ENCODE measurements around the gene NUP85.

GRCh38 chr17:75173526-75173925, 32.0 kb upstream of the NUP85 start:
- no peak for TF ChIP-seq CTCF (IDR thresholded peaks at IDR 0.05)
- no peak for TF ChIP-seq POLR2A (IDR thresholded peaks at IDR 0.05)
